Vagina (tissue), 2 donors: ENCODE measurements around the gene CRTC3.

ENCODE experiments used
- CTCF ChIP-seq, 3 experiments: fragments of 450-650 bp in 2 of 3; fragments of 200-600 bp in 1 of 3; sonication (generic) in 1 of 3; IDR thresholded peaks; one replicate each; pipeline ENCODE4 v1.5.1; 2017 to 2019; ENCODE audit warnings: antibody characterized with exemption in 3 of 3, mild to moderate bottlenecking in 2 of 3, moderate library complexity in 2 of 3
- POLR2A ChIP-seq, 2 donors: fragments of 450-650 bp; IDR thresholded peaks; one replicate each; pipeline ENCODE4 v1.6.1; 2017; ENCODE audit warnings: antibody characterized with exemption in 2 of 2, mild to moderate bottlenecking in 2 of 2, moderate library complexity in 2 of 2
- POLR2AphosphoS5 ChIP-seq, 2 donors: sonication (generic); formaldehyde crosslinking; IDR thresholded peaks; one replicate each; pipeline ENCODE4 v1.9.0; 2017; ENCODE audit warnings: antibody characterized with exemption in 2 of 2, mild to moderate bottlenecking in 2 of 2, low read depth in 1 of 2; ENCODE audit not compliant: insufficient read depth in 1 of 2

DNA sequence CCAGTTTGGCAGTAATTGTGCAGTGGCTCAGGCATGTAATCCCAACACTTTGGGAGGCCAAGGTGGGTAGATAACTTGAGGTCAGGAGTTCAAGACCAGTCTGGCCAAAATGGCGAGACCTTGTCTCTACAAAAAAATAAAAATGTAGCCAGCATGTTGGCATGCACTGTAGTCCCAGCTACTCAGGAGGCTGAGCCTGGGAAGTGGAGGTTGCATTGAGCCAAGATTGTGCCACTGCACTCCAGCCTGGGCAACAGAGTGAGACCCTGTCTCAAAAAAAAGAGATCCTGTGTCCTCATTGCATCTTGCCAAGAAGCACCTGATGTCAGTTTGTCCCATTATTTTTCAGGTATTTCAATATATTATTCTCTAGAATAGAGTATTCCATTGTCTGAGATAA is 61.8 kb downstream of the CRTC3 start:
- no peak for TF ChIP-seq CTCF (IDR thresholded peaks at IDR 0.05)
- TF ChIP-seq POLR2A (IDR thresholded peaks at IDR 0.05), result no peak
- no peak for TF ChIP-seq POLR2AphosphoS5 (IDR thresholded peaks at IDR 0.05; ENCODE audit: insufficient read depth in 1 of 2, low read depth in 1 of 2)
